ENCODE measurements around the gene CENPT.

Gene CENPT

DNA sequence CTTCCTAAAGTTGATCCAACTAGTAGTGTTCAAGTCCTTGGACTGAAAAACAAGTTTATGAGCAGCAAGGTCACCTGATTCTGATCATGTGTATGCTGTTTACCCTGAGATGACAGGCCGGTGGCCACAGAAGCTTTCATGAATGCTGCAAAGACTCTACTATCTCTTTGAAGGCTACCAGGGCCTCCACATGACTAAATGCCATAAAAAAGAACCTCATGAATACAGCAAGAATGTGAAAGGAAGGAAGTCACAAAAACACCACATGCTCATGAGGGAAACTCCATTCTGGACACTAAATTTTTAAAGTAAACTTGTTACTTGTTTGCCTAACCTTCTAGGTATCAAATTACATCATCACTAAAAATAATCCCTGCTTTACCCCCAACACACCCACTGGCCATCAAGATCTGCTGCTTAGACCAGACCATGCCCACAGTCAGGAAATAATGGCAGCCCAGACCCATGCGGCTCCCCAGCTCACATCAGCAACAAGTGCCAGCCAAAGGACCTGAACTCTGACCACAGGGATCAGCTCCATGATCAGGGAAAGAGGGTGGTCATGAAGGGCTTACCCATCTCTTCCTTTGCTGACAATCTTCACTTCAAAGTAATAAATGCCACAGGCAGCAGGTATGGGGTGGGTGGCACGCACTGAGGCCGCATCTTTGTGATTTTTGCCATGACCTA, 42.5 kb downstream of the CENPT start:
- peak overlapping the region; percentile 99 for H3K4me3 ChIP-seq (ENCODE audit: low read depth, low read length)
- TF ChIP-seq, protein P1, sequence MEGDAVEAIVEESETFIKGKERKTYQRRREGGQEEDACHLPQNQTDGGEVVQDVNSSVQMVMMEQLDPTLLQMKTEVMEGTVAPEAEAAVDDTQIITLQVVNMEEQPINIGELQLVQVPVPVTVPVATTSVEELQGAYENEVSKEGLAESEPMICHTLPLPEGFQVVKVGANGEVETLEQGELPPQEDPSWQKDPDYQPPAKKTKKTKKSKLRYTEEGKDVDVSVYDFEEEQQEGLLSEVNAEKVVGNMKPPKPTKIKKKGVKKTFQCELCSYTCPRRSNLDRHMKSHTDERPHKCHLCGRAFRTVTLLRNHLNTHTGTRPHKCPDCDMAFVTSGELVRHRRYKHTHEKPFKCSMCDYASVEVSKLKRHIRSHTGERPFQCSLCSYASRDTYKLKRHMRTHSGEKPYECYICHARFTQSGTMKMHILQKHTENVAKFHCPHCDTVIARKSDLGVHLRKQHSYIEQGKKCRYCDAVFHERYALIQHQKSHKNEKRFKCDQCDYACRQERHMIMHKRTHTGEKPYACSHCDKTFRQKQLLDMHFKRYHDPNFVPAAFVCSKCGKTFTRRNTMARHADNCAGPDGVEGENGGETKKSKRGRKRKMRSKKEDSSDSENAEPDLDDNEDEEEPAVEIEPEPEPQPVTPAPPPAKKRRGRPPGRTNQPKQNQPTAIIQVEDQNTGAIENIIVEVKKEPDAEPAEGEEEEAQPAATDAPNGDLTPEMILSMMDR (IDR thresholded peaks at IDR 0.05; ENCODE audit: control insufficient read depth, extremely low read depth, insufficient read depth): no peak
- DNase-seq (ENCODE audit: low read depth): no peak

DNA sequence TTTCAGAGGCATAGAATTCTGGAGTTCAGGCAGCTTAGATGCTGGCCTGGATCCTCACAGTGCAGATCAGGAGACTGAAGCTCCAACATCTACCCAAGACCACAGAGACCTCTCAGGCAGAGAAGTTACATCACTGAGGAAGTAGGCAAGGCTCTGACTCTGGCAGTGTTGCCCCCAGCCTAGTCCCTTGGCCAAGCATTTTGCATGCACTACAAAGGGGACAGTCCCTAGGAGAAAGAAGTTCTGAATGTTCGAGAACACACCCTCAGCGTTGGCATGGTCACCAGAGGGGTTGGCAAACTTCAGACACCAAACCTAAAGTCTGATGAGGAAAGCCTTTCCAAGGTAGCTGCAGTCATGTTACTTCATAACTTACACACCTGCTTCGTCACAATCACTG, 43.6 kb downstream of the CENPT start:
- TF ChIP-seq, protein P1 (IDR thresholded peaks at IDR 0.05; ENCODE audit: control insufficient read depth, extremely low read depth, insufficient read depth): no peak
- H3K4me3 ChIP-seq (ENCODE audit: low read depth, low read length): no peak overlapping the region
- no peak for DNase-seq (ENCODE audit: low read depth)

DNA sequence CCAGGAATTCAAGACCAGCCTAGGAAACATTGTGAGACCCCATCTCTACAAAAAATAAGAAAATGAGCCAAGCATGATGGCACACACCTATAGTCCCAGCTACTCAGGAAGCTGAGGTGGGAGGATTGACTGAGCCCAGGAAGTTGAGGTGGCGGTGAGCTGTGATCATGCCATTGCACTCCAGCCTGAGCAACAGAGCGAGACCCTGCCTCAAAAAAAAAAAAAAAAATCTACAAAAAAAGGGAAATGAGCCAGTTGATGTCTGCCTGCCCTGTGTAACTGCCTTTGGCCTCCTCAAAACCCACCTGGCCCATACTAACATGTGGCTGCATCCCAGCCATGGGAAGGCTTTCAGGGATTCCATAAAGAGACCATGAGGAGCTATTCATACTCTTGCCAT, 45.6 kb downstream of the CENPT start:
- TF ChIP-seq, protein P1 (IDR thresholded peaks at IDR 0.05; ENCODE audit: control insufficient read depth, extremely low read depth, insufficient read depth): no peak
- DNase-seq (ENCODE audit: low read depth): no peak
- no peak overlapping the region for H3K4me3 ChIP-seq (ENCODE audit: low read depth, low read length)

DNA sequence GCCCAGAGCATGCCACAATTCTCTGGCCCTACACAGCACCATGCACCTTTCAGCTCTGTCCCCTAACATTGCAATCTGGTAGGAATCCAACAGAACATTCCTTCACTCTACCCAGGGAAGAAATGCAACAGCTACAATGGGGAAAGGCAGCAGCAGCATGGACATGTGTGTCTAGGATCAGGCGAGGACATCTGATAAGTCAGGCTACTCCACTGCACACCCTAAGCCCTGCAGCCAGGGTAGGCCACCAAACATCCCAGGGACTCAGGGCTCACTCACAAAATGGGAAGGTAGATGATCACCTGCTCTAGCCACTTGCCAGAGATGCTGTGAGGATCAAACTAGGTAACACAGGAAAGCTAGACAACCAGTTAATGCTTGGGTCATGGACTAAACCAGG, 46.3 kb downstream of the CENPT start:
- TF ChIP-seq, protein P1 (IDR thresholded peaks at IDR 0.05; ENCODE audit: control insufficient read depth, extremely low read depth, insufficient read depth): no peak
- no peak overlapping the region for H3K4me3 ChIP-seq (ENCODE audit: low read depth, low read length)

DNA sequence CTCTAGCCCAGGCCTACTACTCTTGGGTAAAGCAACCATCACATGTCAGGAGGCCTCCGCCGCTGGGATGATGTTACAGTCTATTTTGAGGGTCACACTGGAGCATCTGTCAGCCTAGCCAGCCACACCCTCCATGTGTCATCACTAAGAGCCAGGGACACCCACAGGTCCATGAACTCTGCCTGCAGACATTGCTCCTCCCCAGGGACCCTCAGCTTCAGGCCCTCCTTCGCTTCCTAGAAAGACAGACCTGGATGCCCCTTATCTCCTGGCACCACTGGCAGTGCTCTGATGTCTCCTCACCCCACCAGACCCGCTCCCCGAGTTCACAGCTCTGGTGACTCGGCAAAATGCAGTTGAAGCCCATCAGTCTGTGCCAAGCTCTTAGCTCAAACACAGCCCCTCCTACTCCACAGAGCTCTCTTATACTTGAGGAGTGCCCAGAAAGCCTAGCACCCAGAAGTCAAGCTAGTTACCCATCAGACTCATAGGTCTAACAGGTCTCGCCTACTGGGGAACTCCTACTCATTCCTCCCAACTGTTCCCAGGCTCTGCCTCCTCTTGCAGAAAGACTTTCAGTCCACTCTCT, 47.1 kb downstream of the CENPT start:
- H3K4me3 ChIP-seq (ENCODE audit: low read depth, low read length): no peak overlapping the region
- no peak for DNase-seq (ENCODE audit: low read depth)
- TF ChIP-seq, protein P1 (IDR thresholded peaks at IDR 0.05; ENCODE audit: control insufficient read depth, extremely low read depth, insufficient read depth): no peak

More for the DNA sequence above, 46.3 kb downstream of the CENPT start:
- no peak for DNase-seq (ENCODE audit: low read depth)

DNA sequence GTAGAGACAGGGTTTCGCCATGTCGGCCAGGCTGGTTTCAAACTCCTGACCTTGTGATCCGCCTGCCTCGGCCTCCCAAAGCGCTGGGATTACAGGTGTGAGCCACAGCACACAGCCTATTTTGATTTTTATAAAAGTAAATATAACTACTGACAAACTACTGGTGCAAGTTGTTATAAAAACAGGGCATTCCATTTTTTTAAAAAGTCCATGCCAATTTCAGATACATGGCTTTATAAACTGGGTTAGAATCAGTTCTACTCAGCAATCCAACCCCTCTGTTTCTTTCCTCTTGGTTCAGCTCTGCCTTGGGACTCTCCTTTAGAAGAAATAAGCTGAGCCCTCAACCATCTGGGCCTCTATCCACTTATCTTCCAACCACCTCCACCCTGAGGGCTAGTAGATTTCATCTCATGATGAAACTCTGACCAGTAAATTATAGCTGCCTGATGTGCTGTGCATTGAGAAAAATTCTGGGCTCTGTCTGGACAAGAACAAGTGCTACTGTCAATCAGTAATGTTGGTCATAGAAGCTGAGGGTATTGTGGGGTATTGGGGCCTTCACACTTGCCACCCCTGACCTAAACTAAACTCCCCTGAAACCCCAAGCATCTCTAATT, 51.3 kb downstream of the CENPT start:
- TF ChIP-seq, protein P1 (IDR thresholded peaks at IDR 0.05; ENCODE audit: control insufficient read depth, extremely low read depth, insufficient read depth): no peak
- no peak for DNase-seq (ENCODE audit: low read depth)

More for the DNA sequence above, 51.3 kb downstream of the CENPT start:
- no peak overlapping the region for H3K4me3 ChIP-seq (ENCODE audit: low read depth, low read length)

All from LNCaP clone FGC (cell line).